Measurements from ENCODE around the gene ZNF217.
"Not testable (repeated sequence)": the region's sequence is repeated elsewhere in the genome, so short reads cannot be mapped to it uniquely, and the experiment has no call there.

The ZNF217 gene

DNA sequence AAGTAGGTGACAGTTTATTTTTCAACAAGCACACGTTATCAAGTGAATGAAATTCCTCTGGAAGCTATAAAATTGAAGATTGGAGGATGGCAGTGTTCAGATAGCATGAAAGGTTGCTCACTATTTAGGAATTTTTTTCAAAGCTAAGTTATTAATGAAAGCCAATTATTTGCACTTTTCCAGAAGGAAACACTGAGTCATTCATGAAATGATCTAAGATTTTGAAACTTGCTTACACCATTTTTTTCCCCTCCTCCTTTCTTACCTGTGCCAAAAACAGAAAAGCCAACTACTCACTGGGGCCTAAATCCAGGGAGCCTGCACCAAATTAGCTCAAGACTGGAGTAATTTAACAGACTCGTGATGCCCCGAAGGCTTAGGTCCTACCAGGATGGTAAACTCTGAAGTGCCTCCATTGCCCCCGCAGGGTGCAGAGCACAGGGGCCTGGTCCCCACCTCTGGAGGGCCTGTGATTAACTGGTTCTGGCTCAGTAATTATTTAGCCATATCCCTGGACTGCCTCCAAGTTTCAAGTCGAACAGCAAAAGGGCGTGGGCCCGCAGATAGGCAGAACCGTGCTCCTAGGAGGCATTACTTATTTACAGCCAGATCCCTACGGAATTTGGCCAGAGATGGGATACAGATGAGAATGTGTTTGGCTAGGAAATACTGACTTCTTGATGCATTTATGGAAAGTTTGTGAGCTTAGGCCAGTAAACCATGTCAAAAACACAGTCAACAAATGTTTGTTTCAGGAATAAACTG is 28.0 kb upstream of the ZNF217 start:
- DNase-seq, result no peak

DNA sequence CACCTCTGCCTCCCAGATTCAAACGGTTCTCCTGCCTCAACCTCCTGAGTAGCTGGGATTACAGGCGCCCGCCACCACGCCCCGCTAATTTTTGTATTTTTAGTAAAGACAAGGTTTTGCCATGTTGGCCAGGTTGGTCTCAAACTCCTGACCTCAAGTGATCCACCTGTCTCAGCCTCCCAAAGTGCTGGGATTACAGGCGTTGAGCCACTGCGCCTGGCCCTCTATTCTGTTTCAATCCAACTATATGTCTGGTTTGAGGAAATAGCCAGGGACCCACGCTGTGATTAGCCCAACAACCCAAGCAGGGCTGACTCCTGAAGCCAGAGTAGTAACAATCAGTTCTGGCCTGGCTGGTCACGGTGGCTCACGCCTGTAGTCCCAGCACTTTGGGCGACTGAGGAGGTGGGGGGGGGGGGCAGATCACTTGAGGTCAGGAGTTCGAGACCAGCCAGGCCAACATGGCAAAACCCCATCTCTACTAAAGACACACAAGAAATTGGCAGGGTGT is 24.9 kb upstream of the ZNF217 start:
- not testable (repeated sequence) for DNase-seq

DNA sequence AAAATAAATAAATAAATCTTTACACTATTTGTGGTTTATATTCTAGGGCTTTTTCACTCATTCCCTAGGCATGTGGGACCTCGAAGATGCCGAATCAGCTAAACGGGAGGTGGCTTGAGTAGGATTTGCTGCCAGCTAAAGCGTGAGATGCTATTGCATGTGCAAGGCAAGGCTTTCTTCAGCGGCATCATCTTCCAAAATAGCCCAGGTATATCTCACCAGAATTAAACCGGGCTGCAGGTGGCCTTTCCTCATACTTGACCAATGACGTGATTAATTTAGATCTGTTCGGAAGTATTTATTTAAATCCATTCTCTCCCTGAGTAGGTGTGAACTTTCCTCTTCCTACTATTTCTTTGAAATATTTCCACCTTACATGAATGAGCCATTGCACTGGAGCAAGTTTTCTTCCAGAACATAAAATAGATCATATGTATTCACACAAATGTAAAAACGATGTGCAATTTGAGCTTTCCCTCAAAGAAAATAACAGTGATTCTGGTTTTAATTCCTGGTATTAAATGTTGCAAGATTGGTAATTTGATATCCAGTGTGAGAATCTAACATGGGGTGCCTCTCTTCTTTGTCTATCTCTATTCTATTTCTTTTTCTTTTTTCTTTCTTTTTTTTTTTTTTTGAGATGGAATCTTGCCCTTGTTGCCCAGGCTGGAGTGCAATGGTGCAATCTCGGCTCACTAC is 24.3 kb upstream of the ZNF217 start:
- DNase-seq, result no peak

DNA sequence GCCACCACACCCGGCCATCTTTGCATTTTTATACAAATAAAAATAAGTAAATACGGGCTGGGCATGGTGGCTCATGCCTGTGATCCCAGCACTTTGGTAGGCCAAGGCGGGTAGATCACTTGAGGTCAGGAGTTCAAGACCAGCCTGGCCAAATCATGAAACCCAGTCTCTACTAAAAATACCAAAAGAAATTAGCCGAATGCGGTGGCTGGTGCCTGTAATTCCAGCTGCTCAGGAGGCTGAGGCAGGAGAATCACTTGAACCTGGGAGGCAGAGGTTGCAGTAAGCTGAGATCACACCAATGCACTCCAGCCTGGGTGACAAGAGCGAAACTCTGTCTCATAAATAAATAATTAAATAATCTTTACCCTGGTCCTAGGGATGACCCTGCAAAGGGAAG is 22.9 kb upstream of the ZNF217 start:
- DNase-seq, result not testable (repeated sequence)

DNA sequence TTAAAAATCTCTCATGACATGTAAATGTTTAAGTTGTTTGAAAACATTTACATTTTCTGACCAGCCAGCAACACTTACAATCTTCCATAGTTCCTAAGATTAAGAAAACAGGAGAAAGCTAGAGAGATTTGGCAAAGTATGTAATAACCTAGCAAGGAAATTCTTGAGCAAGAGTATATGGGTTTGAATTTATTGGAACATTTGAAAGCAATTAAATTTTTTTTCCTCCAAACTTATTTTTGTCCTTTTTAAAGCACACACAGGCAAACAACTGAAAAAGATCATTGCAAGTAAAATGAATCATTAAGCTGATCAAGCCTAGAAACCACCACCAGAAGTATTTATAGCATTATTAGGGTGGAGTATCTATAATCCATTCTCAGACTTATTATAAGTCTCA is 20.1 kb upstream of the ZNF217 start:
- no peak for DNase-seq

- not testable (repeated sequence) for DNase-seq
These were observed 18.6 kb upstream of the ZNF217 start for GRCh38 chr20:53612289-53612688.

DNA sequence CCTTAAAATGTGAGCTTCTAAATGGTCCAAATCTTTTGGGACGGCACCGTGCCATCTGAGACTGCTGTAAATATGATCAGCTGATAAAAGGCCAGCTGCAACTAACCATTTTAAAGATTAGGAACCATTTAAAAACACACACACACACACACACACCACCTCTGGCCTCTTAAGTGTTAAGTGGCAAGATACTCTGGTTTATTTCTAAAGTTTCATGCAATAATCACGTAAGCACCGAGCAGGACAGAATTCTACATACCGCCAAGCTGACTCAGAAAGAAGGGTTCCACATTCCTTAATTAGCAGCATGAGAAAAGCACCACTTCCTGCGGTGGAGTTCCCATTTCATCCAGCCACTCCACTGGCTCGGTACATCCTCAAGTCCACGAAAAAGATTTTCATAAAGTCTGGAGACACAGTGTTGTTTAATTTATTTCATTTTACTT is 17.8 kb upstream of the ZNF217 start:
- no peak for DNase-seq

- no peak for DNase-seq
These were observed 16.1 kb upstream of the ZNF217 start for GRCh38 chr20:53609491-53610445.

- no peak for DNase-seq
These were observed 15.1 kb upstream of the ZNF217 start for GRCh38 chr20:53608456-53609452.

DNA sequence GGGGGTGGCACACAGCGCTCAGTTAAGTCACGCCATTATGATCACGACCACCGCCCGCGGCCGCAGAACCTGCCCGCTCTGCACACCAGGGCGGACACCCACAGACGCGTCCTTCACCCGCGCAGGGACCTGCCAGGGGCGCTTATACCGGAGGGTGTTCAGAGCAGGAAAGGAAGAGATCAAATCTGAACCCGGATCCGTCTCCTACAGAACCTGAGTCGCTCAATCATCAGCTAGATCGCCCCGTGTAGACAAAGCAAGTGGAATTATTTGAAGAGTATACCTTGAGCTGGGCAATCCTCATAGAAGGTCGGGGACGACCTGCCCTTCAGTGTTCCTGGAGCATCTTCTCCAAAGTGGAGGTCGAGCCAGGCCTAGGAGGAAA is 14.4 kb upstream of the ZNF217 start:
- no peak for DNase-seq

DNA sequence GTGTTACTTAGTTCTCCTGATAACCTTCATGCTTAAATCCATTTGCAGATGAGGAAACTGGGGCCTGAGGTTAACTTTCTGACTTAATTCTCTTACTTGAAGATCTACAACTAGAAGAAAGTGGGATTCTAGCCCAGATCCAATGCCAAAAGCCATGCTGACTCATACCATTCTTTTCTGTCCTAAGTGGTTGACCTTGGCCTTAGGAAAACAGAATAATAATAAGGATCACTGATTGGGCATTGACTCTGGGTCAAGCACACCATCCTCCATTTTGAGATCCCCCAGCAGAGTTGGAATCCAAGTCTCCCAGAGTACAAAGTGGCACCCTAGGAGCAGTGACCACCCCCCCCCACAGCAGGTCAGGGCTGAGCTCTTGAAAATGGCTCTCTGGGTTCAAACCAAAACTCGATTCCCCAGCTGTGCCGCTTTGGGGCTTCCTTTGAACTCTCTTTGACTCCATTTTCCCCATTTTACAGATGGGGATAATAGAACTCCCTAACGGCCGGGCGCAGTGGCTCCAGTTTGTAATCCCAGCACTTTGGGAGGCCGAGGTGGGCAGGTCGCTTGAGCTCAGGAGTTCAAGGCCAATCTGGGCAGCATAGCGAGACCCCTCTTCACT is 12.8 kb upstream of the ZNF217 start:
- no peak for DNase-seq

- not testable (repeated sequence) for DNase-seq
These were observed 11.8 kb upstream of the ZNF217 start for GRCh38 chr20:53605401-53605800.

- not testable (repeated sequence) for DNase-seq
These were observed 11.2 kb upstream of the ZNF217 start for GRCh38 chr20:53604846-53605245.

- DNase-seq, result no peak
These were observed 9.0 kb upstream of the ZNF217 start for GRCh38 chr20:53602661-53603060.

GRCh38 chr20:53599910-53600632 is 6.4 kb upstream of the ZNF217 start:
- DNase-seq, result no peak

GRCh38 chr20:53599378-53599777 is 5.7 kb upstream of the ZNF217 start:
- DNase-seq, result no peak

- DNase-seq, result no peak
These were observed 5.4 kb upstream of the ZNF217 start for GRCh38 chr20:53599044-53599362.

GRCh38 chr20:53598140-53599043 is 4.8 kb upstream of the ZNF217 start:
- no peak for DNase-seq

- no peak for DNase-seq
These were observed 4.0 kb upstream of the ZNF217 start for GRCh38 chr20:53597521-53598120.
